HFFc6 (cell line): Measurements from ENCODE around the gene CABLES2. TPM values are rescaled to one million over a fixed set of nuclear protein-coding genes. Genes with fewer than 3 reads are reported as not detected.

Experiments
- DNase-seq: peaks from one replicate; pipeline ENCODE4 v3.0.0-alpha.2; 2018
- H3K27ac Mint-ChIP-seq: 2 replicates; pipeline ENCODE4 v1.8.0; 2020; ENCODE audit warnings: mild to moderate bottlenecking, mixed read lengths
- H3K27me3 Mint-ChIP-seq: 2 replicates; pipeline ENCODE4 v1.8.0; 2021; ENCODE audit warnings: mild to moderate bottlenecking, moderate library complexity, mixed read lengths; ENCODE audit not compliant: insufficient read depth
- H3K36me3 Mint-ChIP-seq: 2 replicates; pipeline ENCODE4 v1.8.0; 2021; ENCODE audit warnings: low read depth, mixed read lengths
- H3K4me1 Mint-ChIP-seq: 2 replicates; pipeline ENCODE4 v1.8.0; 2020; ENCODE audit warnings: low read depth, mixed read lengths
- H3K4me3 Mint-ChIP-seq: 2 replicates; pipeline ENCODE4 v1.8.0; 2020; ENCODE audit warnings: mild to moderate bottlenecking, moderate library complexity, mixed read lengths
- H3K9me3 Mint-ChIP-seq: 2 replicates; pipeline ENCODE4 v1.8.0; 2020; ENCODE audit warnings: mild to moderate bottlenecking, mixed read lengths
- CTCF ChIP-seq: fragments of 200-600 bp; sonication (generic); IDR thresholded peaks from 2 replicates; pipeline ENCODE4 v1.5.0; 2021; ENCODE audit warnings: antibody characterized with exemption, mild to moderate bottlenecking
- total RNA-seq, 6 experiments: library from RNA; stranded (reverse); fragmentation: NEBNext Ultra II Directional; extraction: Animal tissue kit (Norgen Biotek cat#: 25700); gene quantifications; 2 replicates in 1 of 6; 3 replicates in 5 of 6; pipeline ENCODE4 v1.2.3, GENCODE V29; 2021

Gene CABLES2
- total RNA-seq, 6 experiments from 2014 or later, result 4.9 to 7.0 (median 6.6) TPM

GRCh38 chr20:62361799-62362589 lies 45.1 kb downstream of the CABLES2 start:
- H3K27me3 Mint-ChIP-seq, result peaks cover 2% of the 10 kb centered on the region; the same call in 1 of the 2 replicates
- no peaks in the 10 kb centered on the region for H3K9me3 Mint-ChIP-seq
- no peak overlapping the region for H3K27ac Mint-ChIP-seq
- TF ChIP-seq CTCF, result no peak
- no peak overlapping the region for H3K4me3 Mint-ChIP-seq
- no peaks in the 10 kb centered on the region for H3K4me1 Mint-ChIP-seq
- DNase-seq, result no peak
- no peaks in the 10 kb centered on the region for H3K36me3 Mint-ChIP-seq

- Mint-ChIP-seq H3K4me3 (no peak overlapping the region), H3K36me3 (no peaks in the 10 kb centered on the region), H3K4me1 (peaks cover 1% of the 10 kb centered on the region; the same call in 1 of the 2 replicates), H3K9me3 (no peaks in the 10 kb centered on the region), H3K27me3 (peaks cover 2% of the 10 kb centered on the region; the same call in 1 of the 2 replicates), H3K27ac (no peak overlapping the region)
- TF ChIP-seq CTCF, result no peak
- no peak for DNase-seq
Observed at GRCh38 chr20:62360854-62361798, 46.0 kb downstream of the CABLES2 start.

- Mint-ChIP-seq H3K27me3 (0 out of 2 replicates have a peak, but pooled peaks cover 2% of the 10 kb centered on the region), H3K4me1 (peaks cover 6% of the 10 kb centered on the region; the same call in 1 of the 2 replicates), H3K4me3 (no peak overlapping the region), H3K36me3 (no peaks in the 10 kb centered on the region), H3K9me3 (no peaks in the 10 kb centered on the region), H3K27ac (no peak overlapping the region)
- DNase-seq, result no peak
- TF ChIP-seq CTCF, result no peak
Observed at GRCh38 chr20:62359491-62360121, 47.5 kb downstream of the CABLES2 start.

GRCh38 chr20:62359043-62359490 lies 48.0 kb downstream of the CABLES2 start:
- peaks cover 6% of the 10 kb centered on the region; the same call in 1 of the 2 replicates for H3K4me1 Mint-ChIP-seq
- H3K9me3 Mint-ChIP-seq, result no peaks in the 10 kb centered on the region
- no peaks in the 10 kb centered on the region for H3K36me3 Mint-ChIP-seq
- no peak overlapping the region for H3K27ac Mint-ChIP-seq
- no peak overlapping the region for H3K4me3 Mint-ChIP-seq
- no peak for DNase-seq
- 0 out of 2 replicates have a peak, but pooled peaks cover 2% of the 10 kb centered on the region for H3K27me3 Mint-ChIP-seq
- no peak for TF ChIP-seq CTCF
